Activated T-helper 17 cell treated with anti-CD3 and anti-CD28 coated beads, Interleukin-2, amount 50 U/mL, for 72 hours (primary cell): ENCODE results near the gene KLRD1. TPM values are rescaled to one million over a fixed set of nuclear protein-coding genes. Genes with fewer than 3 reads are reported as not detected.
"Not testable (repeated sequence)": the region's sequence is repeated elsewhere in the genome, so short reads cannot be mapped to it uniquely, and the experiment has no call there.

Experiments
- ATAC-seq: fragments of 150-1000 bp; cut with Tn5 transposase; replicated peaks from 2 replicates; pipeline ENCODE4 v1.10.0; 2021; ENCODE audit warnings: mild to moderate bottlenecking, moderate library complexity
- H3K27ac Mint-ChIP-seq: one replicate; pipeline ENCODE4 v1.8.0; 2022; ENCODE audit warnings: mixed read lengths
- H3K27me3 Mint-ChIP-seq: one replicate; pipeline ENCODE4 v1.8.0; 2022; ENCODE audit warnings: mixed read lengths
- H3K36me3 Mint-ChIP-seq: one replicate; pipeline ENCODE4 v1.8.0; 2022; ENCODE audit warnings: low read depth, mild to moderate bottlenecking, mixed read lengths
- H3K4me1 Mint-ChIP-seq: one replicate; pipeline ENCODE4 v1.8.0; 2022; ENCODE audit warnings: mixed read lengths
- H3K4me3 Mint-ChIP-seq: one replicate; pipeline ENCODE4 v1.8.0; 2022; ENCODE audit warnings: mild to moderate bottlenecking, mixed read lengths
- H3K9me3 Mint-ChIP-seq: one replicate; pipeline ENCODE4 v1.8.0; 2022; ENCODE audit warnings: mixed read lengths
- total RNA-seq, 2 donors: library from RNA; stranded (reverse); gene quantifications; one replicate each; pipeline ENCODE4 v1.2.3, GENCODE V29; 2022

The KLRD1 gene
- total RNA-seq, 2 donors from 2014 or later, result 1.1 TPM; not detected in 1

- no peak for ATAC-seq
- Mint-ChIP-seq H3K27me3 (peaks cover 20% of the 10 kb centered on the region), H3K4me1 (no peaks in the 10 kb centered on the region), H3K4me3 (no peak overlapping the region), H3K9me3 (no peaks in the 10 kb centered on the region), H3K27ac (no peak overlapping the region), H3K36me3 (no peaks in the 10 kb centered on the region)
These were observed 50.5 kb downstream of the KLRD1 start for GRCh38 chr12:10358131-10358530.

- Mint-ChIP-seq H3K4me3 (no peak overlapping the region), H3K27me3 (peaks cover 15% of the 10 kb centered on the region), H3K4me1 (no peaks in the 10 kb centered on the region), H3K36me3 (no peaks in the 10 kb centered on the region), H3K9me3 (no peaks in the 10 kb centered on the region), H3K27ac (no peak overlapping the region)
- no peak for ATAC-seq
These were observed 51.3 kb downstream of the KLRD1 start for GRCh38 chr12:10358969-10359368.

- no peak for ATAC-seq
- no peak overlapping the region for H3K4me3 Mint-ChIP-seq
- no peak overlapping the region for H3K27ac Mint-ChIP-seq
- H3K36me3 Mint-ChIP-seq, result no peaks in the 10 kb centered on the region
- peaks cover 12% of the 10 kb centered on the region for H3K27me3 Mint-ChIP-seq
- no peaks in the 10 kb centered on the region for H3K4me1 Mint-ChIP-seq
- no peaks in the 10 kb centered on the region for H3K9me3 Mint-ChIP-seq
These were observed 53.4 kb downstream of the KLRD1 start for GRCh38 chr12:10361084-10361483.

- no peak for ATAC-seq
- Mint-ChIP-seq H3K36me3 (no peaks in the 10 kb centered on the region), H3K4me1 (no peaks in the 10 kb centered on the region), H3K4me3 (no peak overlapping the region), H3K27me3 (peaks cover 12% of the 10 kb centered on the region), H3K27ac (no peak overlapping the region), H3K9me3 (no peaks in the 10 kb centered on the region)
These were observed 54.0 kb downstream of the KLRD1 start for GRCh38 chr12:10361622-10362021.

GRCh38 chr12:10362325-10362724, 54.7 kb downstream of the KLRD1 start:
- Mint-ChIP-seq H3K36me3 (no peaks in the 10 kb centered on the region), H3K4me3 (no peak overlapping the region), H3K27ac (no peak overlapping the region), H3K9me3 (no peaks in the 10 kb centered on the region), H3K4me1 (no peaks in the 10 kb centered on the region), H3K27me3 (peaks cover 7% of the 10 kb centered on the region)
- ATAC-seq, result no peak

- H3K36me3 Mint-ChIP-seq, result no peaks in the 10 kb centered on the region
- H3K4me1 Mint-ChIP-seq, result no peaks in the 10 kb centered on the region
- no peak overlapping the region for H3K4me3 Mint-ChIP-seq
- peaks cover 3% of the 10 kb centered on the region for H3K27me3 Mint-ChIP-seq
- ATAC-seq, result no peak
- H3K27ac Mint-ChIP-seq, result no peak overlapping the region
- H3K9me3 Mint-ChIP-seq, result no peaks in the 10 kb centered on the region
These were observed 55.4 kb downstream of the KLRD1 start for GRCh38 chr12:10362828-10363657.

- no peak overlapping the region for H3K4me3 Mint-ChIP-seq
- no peaks in the 10 kb centered on the region for H3K36me3 Mint-ChIP-seq
- no peak for ATAC-seq
- H3K9me3 Mint-ChIP-seq, result no peaks in the 10 kb centered on the region
- H3K4me1 Mint-ChIP-seq, result no peaks in the 10 kb centered on the region
- no peak overlapping the region for H3K27ac Mint-ChIP-seq
- H3K27me3 Mint-ChIP-seq, result peaks cover 3% of the 10 kb centered on the region
These were observed 55.9 kb downstream of the KLRD1 start for GRCh38 chr12:10363658-10363913.

- Mint-ChIP-seq H3K36me3 (no peaks in the 10 kb centered on the region), H3K27ac (no peak overlapping the region), H3K4me3 (no peak overlapping the region), H3K4me1 (no peaks in the 10 kb centered on the region), H3K9me3 (no peaks in the 10 kb centered on the region), H3K27me3 (no peaks in the 10 kb centered on the region)
- ATAC-seq, result peak; percentile 73
These were observed 56.5 kb downstream of the KLRD1 start for GRCh38 chr12:10363914-10364814.

GRCh38 chr12:10364815-10365622, 57.3 kb downstream of the KLRD1 start:
- H3K4me3 Mint-ChIP-seq, result no peak overlapping the region
- H3K27ac Mint-ChIP-seq, result no peak overlapping the region
- no peaks in the 10 kb centered on the region for H3K27me3 Mint-ChIP-seq
- H3K9me3 Mint-ChIP-seq, result no peaks in the 10 kb centered on the region
- no peaks in the 10 kb centered on the region for H3K36me3 Mint-ChIP-seq
- no peaks in the 10 kb centered on the region for H3K4me1 Mint-ChIP-seq
- peak; percentile 79 for ATAC-seq

GRCh38 chr12:10365696-10366405, 58.2 kb downstream of the KLRD1 start:
- no peaks in the 10 kb centered on the region for H3K4me1 Mint-ChIP-seq
- no peaks in the 10 kb centered on the region for H3K36me3 Mint-ChIP-seq
- no peak for ATAC-seq
- H3K27me3 Mint-ChIP-seq, result no peaks in the 10 kb centered on the region
- no peaks in the 10 kb centered on the region for H3K9me3 Mint-ChIP-seq
- H3K4me3 Mint-ChIP-seq, result no peak overlapping the region
- H3K27ac Mint-ChIP-seq, result no peak overlapping the region

GRCh38 chr12:10366875-10367274, 59.2 kb downstream of the KLRD1 start:
- Mint-ChIP-seq H3K9me3 (no peaks in the 10 kb centered on the region), H3K4me3 (no peak overlapping the region), H3K27me3 (no peaks in the 10 kb centered on the region), H3K36me3 (no peaks in the 10 kb centered on the region), H3K27ac (no peak overlapping the region), H3K4me1 (no peaks in the 10 kb centered on the region)
- no peak for ATAC-seq

- H3K36me3 Mint-ChIP-seq, H3K27ac Mint-ChIP-seq, H3K4me1 Mint-ChIP-seq, H3K27me3 Mint-ChIP-seq, H3K4me3 Mint-ChIP-seq, H3K9me3 Mint-ChIP-seq, ATAC-seq: not testable (repeated sequence)
These were observed 60.0 kb downstream of the KLRD1 start for GRCh38 chr12:10367714-10368113.

GRCh38 chr12:10368206-10369171, 60.8 kb downstream of the KLRD1 start:
- no peak for ATAC-seq
- Mint-ChIP-seq H3K4me3 (no peak overlapping the region), H3K9me3 (no peaks in the 10 kb centered on the region), H3K27me3 (no peaks in the 10 kb centered on the region), H3K36me3 (no peaks in the 10 kb centered on the region), H3K4me1 (peaks cover 4% of the 10 kb centered on the region), H3K27ac (no peak overlapping the region)
